ENCODE data around the gene HOTAIR. TPM values are rescaled to one million over a fixed set of nuclear protein-coding genes. Genes with fewer than 3 reads are reported as not detected.

The HOTAIR gene
- total RNA-seq, 1 experiment from 2014 or later, result not detected

DNA sequence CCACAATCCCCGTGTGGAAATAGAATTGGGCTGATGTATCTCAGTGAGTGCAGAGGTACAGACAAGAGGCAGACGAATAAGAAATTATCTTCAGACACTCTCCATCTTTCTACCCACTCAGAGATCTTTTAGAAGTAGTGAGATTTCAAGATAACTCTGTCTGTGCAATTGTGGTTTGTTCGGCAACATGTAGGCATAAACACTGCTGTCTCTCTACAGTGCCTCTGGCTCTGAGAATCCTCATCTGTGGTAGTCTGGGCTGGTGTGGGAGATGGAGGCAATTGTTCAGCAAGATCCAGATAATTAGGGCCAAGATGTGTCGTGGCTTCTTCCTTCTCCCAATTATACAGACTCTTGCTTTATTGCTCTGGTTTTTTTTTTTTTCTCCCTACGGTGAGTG, 33.0 kb downstream of the HOTAIR start:
- Histone ChIP-seq H3K9me3 (ENCODE audit: control insufficient read depth, low read depth, low read length) (no peaks in the 10 kb centered on the region), H3K4me2 (ENCODE audit: insufficient read depth, insufficient read length, low read length) (no peak overlapping the region), H4K91ac (ENCODE audit: insufficient read length, low read depth, low read length) (no peak overlapping the region), H3K4me1 (ENCODE audit: insufficient read depth, low read length) (no peaks in the 10 kb centered on the region), H2AFZ (ENCODE audit: low read length) (no peak overlapping the region), H2BK15ac (ENCODE audit: low read depth, low read length) (no peak overlapping the region), H3K14ac (ENCODE audit: insufficient read depth, low read length) (no peak overlapping the region), H3K27ac (ENCODE audit: insufficient read length, low read depth, low read length) (no peak overlapping the region), H3K4ac (ENCODE audit: low read depth, low read length) (no peak overlapping the region), H3K9ac (ENCODE audit: extremely low read depth, insufficient read length, low read length) (no peak overlapping the region), H2BK20ac (ENCODE audit: low read depth, low read length, poor library complexity, severe bottlenecking) (no peak overlapping the region), H4K20me1 (ENCODE audit: control insufficient read depth, insufficient read depth, insufficient read length) (no peaks in the 10 kb centered on the region), H2BK5ac (ENCODE audit: insufficient read length, low read length) (no peak overlapping the region), H2AK5ac (ENCODE audit: insufficient read length, low read length) (no peak overlapping the region), H3K23me2 (ENCODE audit: insufficient read length, low read depth, low read length, poor library complexity, severe bottlenecking) (no peaks in the 10 kb centered on the region), H3T11ph (ENCODE audit: low read length) (no peak overlapping the region), H2BK120ac (ENCODE audit: low read depth, low read length, poor library complexity, severe bottlenecking) (no peak overlapping the region), H4K8ac (replicated peaks; ENCODE audit: insufficient read length, low read depth, low read length) (no peak overlapping the region), H4K5ac (ENCODE audit: insufficient read length, low read depth, low read length) (no peak overlapping the region), H3K23ac (ENCODE audit: insufficient read length, low read depth, low read length) (no peak overlapping the region), H3K27me3 (ENCODE audit: insufficient read depth, low read length) (peaks cover 92% of the 10 kb centered on the region), H3K18ac (ENCODE audit: insufficient read length, low read depth, low read length) (no peak overlapping the region), H2BK12ac (ENCODE audit: insufficient read length, low read depth, low read length) (no peak overlapping the region), H3K56ac (ENCODE audit: insufficient read length, low read depth, low read length) (no peak overlapping the region), H3K79me2 (ENCODE audit: insufficient read depth, low read length) (no peaks in the 10 kb centered on the region), H3K79me1 (ENCODE audit: insufficient read depth, low read depth, low read length, poor library complexity, severe bottlenecking) (no peaks in the 10 kb centered on the region)
- Mint-ChIP-seq H3K27me3 (ENCODE audit: low read depth) (peaks cover 98% of the 10 kb centered on the region), H3K4me3 (no peak overlapping the region), H3K4me1 (peaks cover 0 to 16% of the 10 kb centered on the region in 2 experiments; a peak in 3 of 4 replicates), H3K27ac (no peak overlapping the region), H3K9me3 (peaks cover 0 to 4% of the 10 kb centered on the region in 2 experiments; a peak in 4 of 5 replicates), H3K36me3 (ENCODE audit: insufficient read depth in 1 of 3, low read depth in 3 of 3) (no peaks in the 10 kb centered on the region)
- no CpG with 5 or more reads among the region's 5 CpGs for WGBS (ENCODE audit: extremely low coverage, insufficient read length, low lambda C conversion rate)
- TF ChIP-seq, protein P1, sequence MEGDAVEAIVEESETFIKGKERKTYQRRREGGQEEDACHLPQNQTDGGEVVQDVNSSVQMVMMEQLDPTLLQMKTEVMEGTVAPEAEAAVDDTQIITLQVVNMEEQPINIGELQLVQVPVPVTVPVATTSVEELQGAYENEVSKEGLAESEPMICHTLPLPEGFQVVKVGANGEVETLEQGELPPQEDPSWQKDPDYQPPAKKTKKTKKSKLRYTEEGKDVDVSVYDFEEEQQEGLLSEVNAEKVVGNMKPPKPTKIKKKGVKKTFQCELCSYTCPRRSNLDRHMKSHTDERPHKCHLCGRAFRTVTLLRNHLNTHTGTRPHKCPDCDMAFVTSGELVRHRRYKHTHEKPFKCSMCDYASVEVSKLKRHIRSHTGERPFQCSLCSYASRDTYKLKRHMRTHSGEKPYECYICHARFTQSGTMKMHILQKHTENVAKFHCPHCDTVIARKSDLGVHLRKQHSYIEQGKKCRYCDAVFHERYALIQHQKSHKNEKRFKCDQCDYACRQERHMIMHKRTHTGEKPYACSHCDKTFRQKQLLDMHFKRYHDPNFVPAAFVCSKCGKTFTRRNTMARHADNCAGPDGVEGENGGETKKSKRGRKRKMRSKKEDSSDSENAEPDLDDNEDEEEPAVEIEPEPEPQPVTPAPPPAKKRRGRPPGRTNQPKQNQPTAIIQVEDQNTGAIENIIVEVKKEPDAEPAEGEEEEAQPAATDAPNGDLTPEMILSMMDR (conservative IDR thresholded peaks at IDR 0.05), result no peak
- no peak for DNase-seq
